K562 (cell line): ENCODE results near the gene TRPV6.

Experiments
- BRCA1 ChIP-seq, 2 experiments: fragments of 450-650 bp in 1 of 2; sonication (generic) in 1 of 2; formaldehyde crosslinking in 1 of 2; IDR thresholded peaks; 2 replicates each; pipeline versions ENCODE4 v1.5.0 to v1.6.1; 2017 to 2020; ENCODE audit warnings: mild to moderate bottlenecking in 1 of 2, missing genetic modification reagents in 1 of 2
- ERF ChIP-seq: fragments of 450-650 bp; formaldehyde crosslinking; IDR thresholded peaks from 2 replicates; pipeline ENCODE4 v1.4.0; 2020; ENCODE audit warnings: mild to moderate bottlenecking, mixed read lengths
- ILF3 ChIP-seq: fragments of 450-650 bp; IDR thresholded peaks from 2 replicates; pipeline ENCODE4 v1.6.1; 2018; ENCODE audit warnings: antibody characterized with exemption, mild to moderate bottlenecking, moderate library complexity, borderline replicate concordance
- MXI1 ChIP-seq: IDR thresholded peaks from 2 replicates; pipeline ENCODE4 v1.6.1; 2011; ENCODE audit warnings: low read depth, mild to moderate bottlenecking, improper control_type of control experiment, low read length
- POLR2A ChIP-seq: fragments of 450-650 bp; conservative IDR thresholded peaks from 2 replicates; pipeline ENCODE4 v1.6.1; 2016
- RAD21 ChIP-seq, 2 experiments: fragments of 250-450 bp in 1 of 2; fragments of 450-650 bp in 1 of 2; sonication (Bioruptor Pico) in 1 of 2; formaldehyde crosslinking in 1 of 2; IDR thresholded peaks in 1 of 2; conservative IDR thresholded peaks in 1 of 2; 2 replicates each; pipeline versions ENCODE4 v1.4.0 to v1.8.0; 2020 to 2022; ENCODE audit warnings: mild to moderate bottlenecking in 2 of 2, moderate library complexity in 1 of 2
- RBM22 ChIP-seq: fragments of 200-400 bp; formaldehyde crosslinking; IDR thresholded peaks from 2 replicates; pipeline ENCODE4 v1.6.1; 2018; ENCODE audit warnings: low read length, low read depth; ENCODE audit not compliant: poor library complexity, severe bottlenecking
- RBM39 ChIP-seq: fragments of 200-400 bp; formaldehyde crosslinking; optimal IDR thresholded peaks from 2 replicates; pipeline ENCODE3; 2018; ENCODE audit warnings: low read depth, low read length
- TAF1 ChIP-seq: IDR thresholded peaks from 2 replicates; pipeline ENCODE4 v1.6.1; 2011; ENCODE audit warnings: mild to moderate bottlenecking, low read length, moderate library complexity; ENCODE audit not compliant: insufficient read depth, control insufficient read depth, severe bottlenecking; ENCODE audit errors: extremely low read depth
- ZBTB34 ChIP-seq: fragments of 250-450 bp; sonication (Bioruptor Pico); IDR thresholded peaks from 2 replicates; pipeline ENCODE4 v1.8.0; 2021; ENCODE audit warnings: mild to moderate bottlenecking, moderate library complexity
- ZNF12 ChIP-seq: sonication (generic); formaldehyde crosslinking; IDR thresholded peaks from 2 replicates; pipeline ENCODE4 v1.4.0; 2020; ENCODE audit warnings: mild to moderate bottlenecking, missing genetic modification reagents
- ZNF124 ChIP-seq: sonication (generic); formaldehyde crosslinking; IDR thresholded peaks from 2 replicates; pipeline ENCODE4 v1.8.1; 2022; ENCODE audit warnings: missing genetic modification reagents

- TF ChIP-seq ERF (CRISPR knock-in tag) (no peak), ZNF124 (CRISPR knock-in tag) (no peak), RBM39 (no peak), ZNF12 (CRISPR knock-in tag) (no peak), BRCA1 (IDR thresholded peaks at IDR 0.05) (no peak), BRCA1 (CRISPR knock-in tag; IDR thresholded peaks at IDR 0.05) (no peak), ILF3 (no peak), ZBTB34 (CRISPR knock-in tag) (no peak), RBM22 (no peak), POLR2A (no peak), TAF1 (no peak), MXI1 (no peak), RAD21 (CRISPR knock-in tag; conservative IDR thresholded peaks at IDR 0.05 in 1 of 2, IDR thresholded peaks at IDR 0.05 in 1 of 2) (no peak)
Measured at GRCh38 chr7:142914121-142914520, 28.6 kb upstream of the TRPV6 start.
